OCI-LY7 (cell line): ENCODE measurements around the gene TYW1. TPM values are rescaled to one million over a fixed set of nuclear protein-coding genes. Genes with fewer than 3 reads are reported as not detected.

Experiments
- BruUV-seq: library from RNA; stranded (reverse); fragments of 400-500 nt; replicated peaks from 2 replicates; lab custom pipeline; 2021; lab: Mats Ljungman, UMichigan
- CTCF ChIA-PET: fragments of 300-600 bp; sonication (Branson Sonifier 250); formaldehyde crosslinking; loops from one replicate; lab custom pipeline; 2022; ENCODE audit warnings: antibody characterized with exemption; ENCODE audit not compliant: unreplicated experiment; lab: Charles Lee
- POLR2A ChIA-PET: fragments of 300-600 bp; sonication (Branson Sonifier 250); formaldehyde crosslinking; loops from one replicate; lab custom pipeline; 2022; ENCODE audit warnings: antibody characterized with exemption; lab: Charles Lee
- DNase-seq: peaks from one replicate; pipeline ENCODE4 v3.0.0-alpha.2; 2015; ENCODE audit warnings: low spot score
- H2AFZ ChIP-seq: fragments of 200-600 bp; sonication (generic), shearing (Covaris generic); 2 replicates; pipeline ENCODE4 v1.6.1; 2014; ENCODE audit warnings: mild to moderate bottlenecking, antibody characterized with exemption, low read length, moderate library complexity
- H3K27ac ChIP-seq: fragments of 200-600 bp; sonication (generic); 2 replicates; pipeline ENCODE4 v1.5.1; 2014; ENCODE audit warnings: mixed run types, low read depth, mild to moderate bottlenecking, moderate library complexity, low read length, inconsistent platforms; ENCODE audit not compliant: poor library complexity, severe bottlenecking
- H3K36me3 ChIP-seq: fragments of 200-600 bp; sonication (generic); 2 replicates; pipeline ENCODE4 v1.6.1; 2014; ENCODE audit warnings: mild to moderate bottlenecking, antibody characterized with exemption, low read length, moderate library complexity, mixed read lengths; ENCODE audit not compliant: insufficient read depth
- H3K4me1 ChIP-seq: fragments of 200-600 bp; sonication (generic); 2 replicates; pipeline ENCODE4 v1.5.1; 2014; ENCODE audit warnings: mild to moderate bottlenecking, low read length; ENCODE audit not compliant: insufficient read depth, poor library complexity, severe bottlenecking
- H3K4me2 ChIP-seq: fragments of 200-600 bp; sonication (generic); 2 replicates; pipeline ENCODE4 v1.6.1; 2014; ENCODE audit warnings: mild to moderate bottlenecking, low read length
- H3K4me3 ChIP-seq: fragments of 200-600 bp; sonication (generic); 2 replicates; pipeline ENCODE4 v1.5.1; 2014; ENCODE audit warnings: mild to moderate bottlenecking, low read depth, low read length; ENCODE audit not compliant: poor library complexity, severe bottlenecking
- H3K79me2 ChIP-seq: fragments of 200-600 bp; sonication (generic); 2 replicates; pipeline ENCODE4 v1.6.1; 2016; ENCODE audit warnings: low read depth, mild to moderate bottlenecking, low read length, moderate library complexity, mixed read lengths; ENCODE audit not compliant: insufficient read depth
- H3K9me2 ChIP-seq: fragments of 200-600 bp; sonication (generic); 2 replicates; pipeline ENCODE4 v1.6.1; 2016; ENCODE audit warnings: mild to moderate bottlenecking, low read length, mixed read lengths; ENCODE audit not compliant: insufficient read depth
- H3K9me3 ChIP-seq: fragments of 200-600 bp; sonication (generic); 2 replicates; pipeline ENCODE4 v1.6.1; 2014; ENCODE audit warnings: mild to moderate bottlenecking, mixed run types, low read length, mixed read lengths
- H4K20me1 ChIP-seq: fragments of 200-600 bp; sonication (generic); 2 replicates; pipeline ENCODE4 v1.6.1; 2014; ENCODE audit warnings: mild to moderate bottlenecking, antibody characterized with exemption, low read length, moderate library complexity, mixed read lengths; ENCODE audit not compliant: insufficient read depth
- CTCF ChIP-seq: fragments of 200-600 bp; sonication (generic); conservative IDR thresholded peaks from 2 replicates; pipeline ENCODE4 v1.5.1; 2014; ENCODE audit warnings: mild to moderate bottlenecking, antibody characterized with exemption, low read length, moderate library complexity, mixed read lengths
- EZH2phosphoT487 ChIP-seq: fragments of 200-600 bp; sonication (generic); IDR thresholded peaks from 2 replicates; pipeline ENCODE4 v1.6.1; 2018; ENCODE audit warnings: low read depth, borderline replicate concordance, mild to moderate bottlenecking, mixed run types, antibody characterized with exemption, low read length, moderate library complexity, mixed read lengths
- intact Hi-C: fragments of 100-400 bp; cut with micrococcal nuclease; formaldehyde crosslinking; loops from one replicate; pipeline ENCODE4 v1.10.0; 2022; ENCODE audit not compliant: unreplicated experiment
- total RNA-seq, 2 experiments: library from RNA; depleted of rRNA in 1 of 2; stranded (reverse); fragments of >200 nt in 1 of 2; shearing (Covaris generic) in 1 of 2; gene quantifications; 2 replicates each; pipeline ENCODE4 v1.2.3, GENCODE V29; 2014 to 2022

The TYW1 gene
- total RNA-seq, 2 experiments from 2014 or later: 17.3 to 22.3 TPM

- CTCF ChIA-PET: no interaction called here
- POLR2A ChIA-PET: no interaction called here
Observed at GRCh38 chr7:66953044-66953427, 43.6 kb upstream of the TYW1 start.

GRCh38 chr7:66957595-66958290, 38.9 kb upstream of the TYW1 start:
- DNase-seq: no peak
- H3K36me3 ChIP-seq: peaks cover 87% of the 10 kb centered on the region
- TF ChIP-seq CTCF: no peak
- TF ChIP-seq EZH2phosphoT487: no peak
- BruUV-seq: no TSS peak
- no peaks in the 10 kb centered on the region for H3K79me2 ChIP-seq
- no peaks in the 10 kb centered on the region for H3K9me2 ChIP-seq
- ChIA-PET CTCF (no interaction called here), POLR2A (interaction anchor here (1.0 to 1.1 kb wide), 2 partner anchors 12 to 30 kb away, joined by 3 to 5 read pairs; no protein-coding TSS in a partner anchor)
- no peaks in the 10 kb centered on the region for H3K9me3 ChIP-seq
- intact Hi-C loops: no loop called here
- H4K20me1 ChIP-seq: no peaks in the 10 kb centered on the region
- H3K4me1 ChIP-seq: peaks cover 6% of the 10 kb centered on the region
- no peak overlapping the region for H2AFZ ChIP-seq
- H3K4me3 ChIP-seq: no peak overlapping the region
- H3K27ac ChIP-seq: no peak overlapping the region
- no peak overlapping the region for H3K4me2 ChIP-seq

More at GRCh38 chr7:66953044-66953427, 43.6 kb upstream of the TYW1 start:
- no peak overlapping the region for H3K4me3 ChIP-seq
- no peaks in the 10 kb centered on the region for H3K9me3 ChIP-seq
- DNase-seq: peak; percentile 8
- H2AFZ ChIP-seq: no peak overlapping the region
- intact Hi-C loops: no loop called here
- no peaks in the 10 kb centered on the region for H3K9me2 ChIP-seq
- TF ChIP-seq CTCF (no peak), EZH2phosphoT487 (no peak)
- H3K4me2 ChIP-seq: no peak overlapping the region
- H3K36me3 ChIP-seq: peaks cover 96% of the 10 kb centered on the region
- H3K79me2 ChIP-seq: no peaks in the 10 kb centered on the region
- H3K4me1 ChIP-seq: peaks cover 13% of the 10 kb centered on the region
- peak overlapping the region; percentile 7 for H3K27ac ChIP-seq
- BruUV-seq: no TSS peak
- H4K20me1 ChIP-seq: no peaks in the 10 kb centered on the region
